ENCODE data around the gene CDO1.

The CDO1 gene

DNA sequence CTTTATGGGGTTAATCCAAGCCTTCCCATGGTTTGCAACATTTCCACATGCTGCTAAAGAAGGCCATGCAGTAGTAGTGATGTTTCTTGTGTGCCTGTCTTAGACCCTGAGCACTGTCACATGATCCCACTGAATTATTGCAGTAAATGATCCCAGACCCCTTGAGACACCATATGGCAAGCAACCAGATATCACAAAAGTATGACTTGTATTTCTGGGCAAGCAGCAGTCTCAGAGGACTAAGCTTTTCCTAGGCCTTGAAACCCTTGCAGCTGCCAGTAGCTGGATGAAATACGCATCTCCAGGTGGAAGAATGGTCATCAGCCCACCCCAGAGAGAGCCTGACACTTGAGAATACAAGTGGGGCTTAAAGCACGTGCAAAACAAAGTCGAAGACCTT, 41.8 kb downstream of the CDO1 start:
- Histone ChIP-seq H3K27ac (ENCODE audit: low read depth, low read length) (no peak overlapping the region), H3K36me3 (ENCODE audit: control insufficient read depth, insufficient read depth, low read length) (no peaks in the 10 kb centered on the region), H3K27me3 (ENCODE audit: control insufficient read depth, insufficient read depth, low read length) (no peaks in the 10 kb centered on the region), H3K9ac (ENCODE audit: low read length) (no peak overlapping the region), H3K4me3 (ENCODE audit: low read length) (no peak overlapping the region), H3K4me1 (ENCODE audit: control insufficient read depth, insufficient read depth, low read length) (no peaks in the 10 kb centered on the region)

- H3K27ac ChIP-seq (ENCODE audit: low read depth, low read length), result no peak overlapping the region
- H3K36me3 ChIP-seq (ENCODE audit: control insufficient read depth, insufficient read depth, low read length), result no peaks in the 10 kb centered on the region
- no peaks in the 10 kb centered on the region for H3K4me1 ChIP-seq (ENCODE audit: control insufficient read depth, insufficient read depth, low read length)
- H3K4me3 ChIP-seq (ENCODE audit: low read length), result no peak overlapping the region
- no peak overlapping the region for H3K9ac ChIP-seq (ENCODE audit: low read length)
- no peaks in the 10 kb centered on the region for H3K27me3 ChIP-seq (ENCODE audit: control insufficient read depth, insufficient read depth, low read length)
Measured at GRCh38 chr5:115772731-115773475, 43.6 kb downstream of the CDO1 start.

- no peak overlapping the region for H3K4me3 ChIP-seq (ENCODE audit: low read length)
- H3K36me3 ChIP-seq (ENCODE audit: control insufficient read depth, insufficient read depth, low read length), result no peaks in the 10 kb centered on the region
- no peaks in the 10 kb centered on the region for H3K4me1 ChIP-seq (ENCODE audit: control insufficient read depth, insufficient read depth, low read length)
- H3K27me3 ChIP-seq (ENCODE audit: control insufficient read depth, insufficient read depth, low read length), result no peaks in the 10 kb centered on the region
- no peak overlapping the region for H3K9ac ChIP-seq (ENCODE audit: low read length)
- H3K27ac ChIP-seq (ENCODE audit: low read depth, low read length), result no peak overlapping the region
Measured at GRCh38 chr5:115770466-115770865, 46.0 kb downstream of the CDO1 start.

- Histone ChIP-seq H3K36me3 (ENCODE audit: control insufficient read depth, insufficient read depth, low read length) (no peaks in the 10 kb centered on the region), H3K27me3 (ENCODE audit: control insufficient read depth, insufficient read depth, low read length) (no peaks in the 10 kb centered on the region), H3K9ac (ENCODE audit: low read length) (no peak overlapping the region), H3K27ac (ENCODE audit: low read depth, low read length) (no peak overlapping the region), H3K4me3 (ENCODE audit: low read length) (no peak overlapping the region), H3K4me1 (ENCODE audit: control insufficient read depth, insufficient read depth, low read length) (no peaks in the 10 kb centered on the region)
Measured at GRCh38 chr5:115767424-115767823, 49.0 kb downstream of the CDO1 start.

DNA sequence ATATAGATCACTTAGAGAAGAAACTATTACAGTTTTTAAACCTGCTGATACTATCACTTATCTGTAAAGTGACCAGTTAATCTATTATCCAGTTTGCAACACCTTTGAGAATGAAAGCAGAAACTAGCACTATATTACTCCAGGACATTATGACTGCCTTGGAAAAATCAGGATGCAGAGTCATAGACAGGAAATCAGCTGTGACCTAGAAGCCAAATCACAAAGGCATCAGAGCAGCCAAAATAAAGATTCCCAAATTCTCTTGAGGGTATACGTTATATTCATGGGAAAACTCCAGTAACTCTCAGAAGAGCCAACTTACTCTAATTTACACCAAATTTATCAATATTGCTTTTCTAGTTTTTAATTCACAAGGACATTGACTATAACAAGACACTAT, 49.9 kb downstream of the CDO1 start:
- no peaks in the 10 kb centered on the region for H3K27me3 ChIP-seq (ENCODE audit: control insufficient read depth, insufficient read depth, low read length)
- H3K4me1 ChIP-seq (ENCODE audit: control insufficient read depth, insufficient read depth, low read length), result no peaks in the 10 kb centered on the region
- H3K27ac ChIP-seq (ENCODE audit: low read depth, low read length), result no peak overlapping the region
- no peak overlapping the region for H3K9ac ChIP-seq (ENCODE audit: low read length)
- H3K4me3 ChIP-seq (ENCODE audit: low read length), result no peak overlapping the region
- H3K36me3 ChIP-seq (ENCODE audit: control insufficient read depth, insufficient read depth, low read length), result no peaks in the 10 kb centered on the region

GRCh38 chr5:115758356-115758755, 58.1 kb downstream of the CDO1 start:
- Histone ChIP-seq H3K36me3 (ENCODE audit: control insufficient read depth, insufficient read depth, low read length) (no peaks in the 10 kb centered on the region), H3K27ac (ENCODE audit: low read depth, low read length) (no peak overlapping the region), H3K4me1 (ENCODE audit: control insufficient read depth, insufficient read depth, low read length) (no peaks in the 10 kb centered on the region), H3K4me3 (ENCODE audit: low read length) (no peak overlapping the region), H3K9ac (ENCODE audit: low read length) (no peak overlapping the region), H3K27me3 (ENCODE audit: control insufficient read depth, insufficient read depth, low read length) (no peaks in the 10 kb centered on the region)

GRCh38 chr5:115755675-115756074, 60.8 kb downstream of the CDO1 start:
- Histone ChIP-seq H3K27ac (ENCODE audit: low read depth, low read length) (no peak overlapping the region), H3K4me1 (ENCODE audit: control insufficient read depth, insufficient read depth, low read length) (no peaks in the 10 kb centered on the region), H3K36me3 (ENCODE audit: control insufficient read depth, insufficient read depth, low read length) (no peaks in the 10 kb centered on the region), H3K27me3 (ENCODE audit: control insufficient read depth, insufficient read depth, low read length) (no peaks in the 10 kb centered on the region), H3K4me3 (ENCODE audit: low read length) (no peak overlapping the region), H3K9ac (ENCODE audit: low read length) (no peak overlapping the region)

All from rectal smooth muscle tissue (tissue), 1 donor.